LNCAP (cell line): ENCODE results near the gene CENPL.

Experiments used
- CTCF ChIP-seq: fragments of 450-650 bp; IDR thresholded peaks from 2 replicates; pipeline ENCODE4 v1.5.1; 2017; ENCODE audit warnings: mild to moderate bottlenecking

Gene CENPL

GRCh38 chr1:173824315-173825081 is at the start of gene CENPL, which contains the start of gene DARS2:
TSS of gene CENPL (minus strand) at chr1:173824883. CDS start at chr1:173811299, 13,584 bp downstream.
TSS of gene DARS2 (plus strand) at chr1:173824673. CDS start at chr1:173825230, 557 bp downstream.
- TF ChIP-seq CTCF, result no peak

- no peak for TF ChIP-seq CTCF
These were observed 46.8 kb upstream of the CENPL start for GRCh38 chr1:173871500-173871899.

GRCh38 chr1:173871091-173871490 is 46.4 kb upstream of the CENPL start:
- no peak for TF ChIP-seq CTCF

- no peak for TF ChIP-seq CTCF
These were observed 45.8 kb upstream of the CENPL start for GRCh38 chr1:173870252-173871075.

GRCh38 chr1:173869021-173869359 is 44.3 kb upstream of the CENPL start:
- no peak for TF ChIP-seq CTCF

GRCh38 chr1:173868266-173869020 is 43.8 kb upstream of the CENPL start, which contains the start of gene ZBTB37:
TSS of gene ZBTB37 (plus strand) at chr1:173868380. CDS start at chr1:173870226, 1,846 bp downstream.
- TF ChIP-seq CTCF, result no peak

- TF ChIP-seq CTCF, result no peak
These were observed 43.1 kb upstream of the CENPL start, which contains the start of gene GAS5 for GRCh38 chr1:173867753-173868265. TSS of gene GAS5 (minus strand) at chr1:173867989.
